Caco-2 (cell line): ENCODE measurements around the gene MYORG. TPM values are rescaled to one million over a fixed set of nuclear protein-coding genes. Genes with fewer than 3 reads are reported as not detected.
"Not testable (repeated sequence)": the region's sequence is repeated elsewhere in the genome, so short reads cannot be mapped to it uniquely, and the experiment has no call there.

Experiments
- BruUV-seq: library from RNA; stranded (reverse); fragments of 400-500 nt; replicated peaks from 2 replicates; lab custom pipeline; 2021; lab: Mats Ljungman, UMichigan
- CTCF ChIA-PET: fragments of 300-600 bp; sonication (Branson Sonifier 250); formaldehyde crosslinking; loops from one replicate; lab custom pipeline; 2022; ENCODE audit warnings: antibody characterized with exemption; lab: Charles Lee
- POLR2A ChIA-PET: fragments of 300-600 bp; sonication (Branson Sonifier 250); formaldehyde crosslinking; loops from one replicate; lab custom pipeline; 2022; ENCODE audit warnings: antibody characterized with exemption; lab: Charles Lee
- DNase-seq, 2 experiments: peaks; one replicate each; pipeline versions ENCODE4 v3.0.0 to v3.0.0-alpha.2; 2020 to 2022
- H3K27me3 ChIP-seq: replicated peaks from 2 replicates; pipeline ENCODE4 v1.6.0; 2011; ENCODE audit warnings: low read length; ENCODE audit not compliant: control insufficient read depth, insufficient read depth
- H3K36me3 ChIP-seq: 2 replicates; pipeline ENCODE4 v1.5.1; 2011; ENCODE audit warnings: low read length; ENCODE audit not compliant: control insufficient read depth, insufficient read depth
- H3K4me1 ChIP-seq: fragments of 250-450 bp; sonication (Bioruptor Pico); 2 replicates; pipeline ENCODE4 v1.5.1; 2020; ENCODE audit warnings: mild to moderate bottlenecking
- H3K4me3 ChIP-seq: 2 replicates; pipeline ENCODE4 v1.5.1; 2011; ENCODE audit warnings: low read depth, mild to moderate bottlenecking, control low read depth, low read length
- H3K9me3 ChIP-seq: fragments of 250-450 bp; sonication (Bioruptor Pico); 2 replicates; pipeline ENCODE4 v1.5.1; 2020; ENCODE audit warnings: mild to moderate bottlenecking, moderate library complexity
- H3K27ac Mint-ChIP-seq: one replicate; pipeline ENCODE4 v1.8.0; 2022; ENCODE audit warnings: mixed read lengths; ENCODE audit not compliant: unreplicated experiment
- H3K27me3 Mint-ChIP-seq: one replicate; pipeline ENCODE4 v1.8.0; 2022; ENCODE audit warnings: mixed read lengths; ENCODE audit not compliant: insufficient read depth, unreplicated experiment
- H3K36me3 Mint-ChIP-seq: one replicate; pipeline ENCODE4 v1.8.0; 2022; ENCODE audit warnings: mild to moderate bottlenecking, mixed read lengths; ENCODE audit not compliant: insufficient read depth, unreplicated experiment
- H3K4me1 Mint-ChIP-seq: one replicate; pipeline ENCODE4 v1.8.0; 2022; ENCODE audit warnings: low read depth, mixed read lengths; ENCODE audit not compliant: unreplicated experiment
- H3K4me3 Mint-ChIP-seq: one replicate; pipeline ENCODE4 v1.8.0; 2022; ENCODE audit warnings: mild to moderate bottlenecking, moderate library complexity, mixed read lengths; ENCODE audit not compliant: unreplicated experiment
- H3K9me3 Mint-ChIP-seq: one replicate; pipeline ENCODE4 v1.8.0; 2022; ENCODE audit warnings: mixed read lengths; ENCODE audit not compliant: unreplicated experiment
- intact Hi-C: fragments of 100-400 bp; cut with micrococcal nuclease; formaldehyde crosslinking; loops from one replicate; pipeline ENCODE4 v1.10.0; 2022; ENCODE audit not compliant: unreplicated experiment
- total RNA-seq: library from RNA; stranded (reverse); gene quantifications from 2 replicates; pipeline ENCODE4 v1.2.3, GENCODE V29; 2022
- TF ChIP-seq, protein P1 (sequence below), 2 experiments: fragments of 200-600 bp in 1 of 2; IDR thresholded peaks; 1 replicate in 1 of 2; 2 replicates in 1 of 2; pipeline versions ENCODE4 v1.5.1 to v1.8.0; 2011 to 2022; ENCODE audit warnings: antibody characterized with exemption in 1 of 2, control low read depth in 1 of 2, inconsistent platforms in 1 of 2, low read depth in 1 of 2, low read length in 1 of 2, mild to moderate bottlenecking in 1 of 2, moderate library complexity in 1 of 2; ENCODE audit not compliant: insufficient read depth in 1 of 2, severe bottlenecking in 1 of 2, unreplicated experiment in 1 of 2

Gene MYORG
- total RNA-seq, 1 experiment from 2014 or later = 37.3 TPM

GRCh38 chr9:34370970-34371880 is 5.5 kb downstream of the MYORG start:
- H3K4me1 Mint-ChIP-seq = peaks cover 17% of the 10 kb centered on the region
- peaks cover 9% of the 10 kb centered on the region; the same call in 1 of the 2 replicates for H3K9me3 ChIP-seq
- ChIA-PET POLR2A (no interaction called here), CTCF (no interaction called here)
- BruUV-seq = no TSS peak
- DNase-seq = no peak
- no peak overlapping the region for H3K4me3 Mint-ChIP-seq
- H3K36me3 ChIP-seq = peaks cover 13% of the 10 kb centered on the region
- intact Hi-C loops = no loop called here
- H3K27me3 Mint-ChIP-seq = no peaks in the 10 kb centered on the region
- peaks cover 70% of the 10 kb centered on the region for H3K36me3 Mint-ChIP-seq
- TF ChIP-seq, protein P1, sequence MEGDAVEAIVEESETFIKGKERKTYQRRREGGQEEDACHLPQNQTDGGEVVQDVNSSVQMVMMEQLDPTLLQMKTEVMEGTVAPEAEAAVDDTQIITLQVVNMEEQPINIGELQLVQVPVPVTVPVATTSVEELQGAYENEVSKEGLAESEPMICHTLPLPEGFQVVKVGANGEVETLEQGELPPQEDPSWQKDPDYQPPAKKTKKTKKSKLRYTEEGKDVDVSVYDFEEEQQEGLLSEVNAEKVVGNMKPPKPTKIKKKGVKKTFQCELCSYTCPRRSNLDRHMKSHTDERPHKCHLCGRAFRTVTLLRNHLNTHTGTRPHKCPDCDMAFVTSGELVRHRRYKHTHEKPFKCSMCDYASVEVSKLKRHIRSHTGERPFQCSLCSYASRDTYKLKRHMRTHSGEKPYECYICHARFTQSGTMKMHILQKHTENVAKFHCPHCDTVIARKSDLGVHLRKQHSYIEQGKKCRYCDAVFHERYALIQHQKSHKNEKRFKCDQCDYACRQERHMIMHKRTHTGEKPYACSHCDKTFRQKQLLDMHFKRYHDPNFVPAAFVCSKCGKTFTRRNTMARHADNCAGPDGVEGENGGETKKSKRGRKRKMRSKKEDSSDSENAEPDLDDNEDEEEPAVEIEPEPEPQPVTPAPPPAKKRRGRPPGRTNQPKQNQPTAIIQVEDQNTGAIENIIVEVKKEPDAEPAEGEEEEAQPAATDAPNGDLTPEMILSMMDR (IDR thresholded peaks at IDR 0.05; ENCODE audit: insufficient read depth in 1 of 2, low read depth in 1 of 2, low read length in 1 of 2, severe bottlenecking in 1 of 2, unreplicated experiment in 1 of 2) = no peak
- no peak overlapping the region for H3K27ac Mint-ChIP-seq
- no peaks in the 10 kb centered on the region for H3K27me3 ChIP-seq
- no peak overlapping the region for H3K4me3 ChIP-seq
- peaks cover 18% of the 10 kb centered on the region for H3K4me1 ChIP-seq
- peaks cover 5% of the 10 kb centered on the region for H3K9me3 Mint-ChIP-seq

DNA sequence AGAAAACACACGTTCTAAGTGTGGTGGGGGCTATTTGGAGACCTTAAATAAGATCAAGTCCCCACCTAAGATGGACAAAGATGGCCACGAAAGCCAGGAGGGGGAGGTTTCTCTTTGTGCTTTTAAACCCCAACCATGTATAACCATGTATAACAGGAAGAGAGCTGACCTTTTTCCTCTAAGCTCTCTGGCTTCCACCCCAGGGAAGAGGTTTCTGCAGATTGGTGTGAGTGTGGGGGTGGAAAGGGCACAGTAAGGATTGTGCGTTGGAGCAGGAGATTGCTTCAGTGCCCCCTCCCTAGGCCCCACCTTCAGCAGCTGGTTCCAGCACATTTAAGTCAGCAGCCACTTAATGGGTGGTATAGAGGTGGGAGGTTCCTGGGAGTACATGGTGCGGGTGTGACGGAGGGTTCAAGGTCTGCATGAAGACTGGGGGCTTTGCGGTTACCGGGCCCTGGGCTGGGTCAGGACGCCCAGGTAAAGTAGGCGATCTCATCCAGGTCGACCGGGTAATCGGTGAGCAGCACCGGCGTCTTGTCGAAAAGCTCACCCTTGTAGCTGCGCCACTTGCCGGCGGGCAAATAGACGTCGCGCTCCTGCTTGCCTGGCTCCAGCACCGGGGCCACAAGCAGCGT is 6.2 kb downstream of the MYORG start:
- Histone ChIP-seq H3K27me3 (no peaks in the 10 kb centered on the region), H3K4me3 (no peak overlapping the region), H3K36me3 (peaks cover 13% of the 10 kb centered on the region), H3K9me3 (peaks cover 9% of the 10 kb centered on the region; the same call in 1 of the 2 replicates), H3K4me1 (peaks cover 13% of the 10 kb centered on the region)
- TF ChIP-seq, protein P1 (IDR thresholded peaks at IDR 0.05; ENCODE audit: insufficient read depth in 1 of 2, low read depth in 1 of 2, low read length in 1 of 2, severe bottlenecking in 1 of 2, unreplicated experiment in 1 of 2) = no peak
- Mint-ChIP-seq H3K9me3 (peaks cover 5% of the 10 kb centered on the region), H3K27ac (no peak overlapping the region), H3K27me3 (no peaks in the 10 kb centered on the region), H3K4me1 (peaks cover 16% of the 10 kb centered on the region), H3K36me3 (peaks cover 64% of the 10 kb centered on the region), H3K4me3 (no peak overlapping the region)
- intact Hi-C loops = no loop called here
- CTCF ChIA-PET = no interaction called here
- no TSS peak for BruUV-seq
- no peak for DNase-seq
- POLR2A ChIA-PET = no interaction called here

GRCh38 chr9:34369636-34370035 is 7.1 kb downstream of the MYORG start:
- TF ChIP-seq, protein P1 (IDR thresholded peaks at IDR 0.05; ENCODE audit: insufficient read depth in 1 of 2, low read depth in 1 of 2, low read length in 1 of 2, severe bottlenecking in 1 of 2, unreplicated experiment in 1 of 2) = no peak
- Mint-ChIP-seq H3K27me3 (no peaks in the 10 kb centered on the region), H3K27ac (no peak overlapping the region), H3K9me3 (peaks cover 5% of the 10 kb centered on the region), H3K4me3 (no peak overlapping the region), H3K36me3 (peaks cover 64% of the 10 kb centered on the region), H3K4me1 (peaks cover 10% of the 10 kb centered on the region)
- peaks cover 9% of the 10 kb centered on the region; the same call in 1 of the 2 replicates for H3K9me3 ChIP-seq
- ChIA-PET CTCF (no interaction called here), POLR2A (no interaction called here)
- intact Hi-C loops = no loop called here
- peaks cover 9% of the 10 kb centered on the region for H3K4me1 ChIP-seq
- no peaks in the 10 kb centered on the region for H3K27me3 ChIP-seq
- BruUV-seq = no TSS peak
- DNase-seq = no peak
- no peak overlapping the region for H3K4me3 ChIP-seq
- peaks cover 13% of the 10 kb centered on the region for H3K36me3 ChIP-seq

DNA sequence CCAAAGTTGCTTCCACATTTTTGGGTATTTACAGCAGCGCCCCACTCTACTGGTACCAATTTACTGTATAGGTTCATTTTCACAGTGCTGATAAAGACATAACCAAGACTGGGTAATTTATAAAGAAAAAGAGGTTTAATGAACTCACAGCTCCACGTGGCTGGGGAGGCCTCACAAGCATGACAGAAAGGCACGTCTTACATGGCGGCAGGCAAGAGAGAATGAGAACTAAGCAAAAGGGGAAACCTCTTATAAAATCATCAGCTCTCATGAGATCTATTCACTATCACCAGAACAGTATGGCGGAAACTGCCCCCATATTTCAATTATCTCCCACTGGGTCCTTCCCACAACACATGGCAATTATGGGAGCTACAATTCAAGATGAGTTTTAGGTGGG is 7.9 kb downstream of the MYORG start:
- H3K9me3 Mint-ChIP-seq, POLR2A ChIA-PET, H3K4me3 ChIP-seq, CTCF ChIA-PET, H3K27me3 Mint-ChIP-seq, H3K9me3 ChIP-seq, H3K27ac Mint-ChIP-seq, H3K4me1 Mint-ChIP-seq, H3K4me3 Mint-ChIP-seq, H3K27me3 ChIP-seq, H3K4me1 ChIP-seq, intact Hi-C loops, BruUV-seq, DNase-seq: not testable (repeated sequence)
- peaks cover 13% of the 10 kb centered on the region for H3K36me3 ChIP-seq
- H3K36me3 Mint-ChIP-seq = peaks cover 59% of the 10 kb centered on the region
